Vagina (tissue), 2 donors: ENCODE results near the gene TMPRSS3. TPM values are rescaled to one million over a fixed set of nuclear protein-coding genes. Genes with fewer than 3 reads are reported as not detected.

Experiments used
- DNase-seq, 2 donors: peaks; one replicate each; pipeline ENCODE4 v3.0.0-alpha.2; 2017; ENCODE audit errors: extremely low spot score in 2 of 2
- H3K27ac ChIP-seq: fragments of 200-600 bp; sonication (generic); one replicate; pipeline ENCODE4 v1.5.1; 2019
- H3K27me3 ChIP-seq: fragments of 200-600 bp; sonication (generic); one replicate; pipeline ENCODE4 v1.5.1; 2019
- H3K36me3 ChIP-seq, 2 donors: fragments of 200-600 bp; sonication (generic); one replicate each; pipeline ENCODE4 v1.5.1; 2017 to 2019
- H3K4me1 ChIP-seq: fragments of 200-600 bp; sonication (generic); one replicate; pipeline ENCODE4 v1.5.1; 2019
- H3K4me3 ChIP-seq, 2 donors: fragments of 200-600 bp; sonication (generic); 1 replicate in 1 of 2; 2 replicates in 1 of 2; pipeline ENCODE4 v1.5.1; 2016 to 2019
- H3K9me3 ChIP-seq: fragments of 200-600 bp; sonication (generic); one replicate; pipeline ENCODE4 v1.5.1; 2019
- CTCF ChIP-seq, 3 experiments: fragments of 450-650 bp in 2 of 3; fragments of 200-600 bp in 1 of 3; sonication (generic) in 1 of 3; IDR thresholded peaks; one replicate each; pipeline ENCODE4 v1.5.1; 2017 to 2019; ENCODE audit warnings: antibody characterized with exemption in 3 of 3, mild to moderate bottlenecking in 2 of 3, moderate library complexity in 2 of 3
- POLR2A ChIP-seq, 2 donors: fragments of 450-650 bp; IDR thresholded peaks; one replicate each; pipeline ENCODE4 v1.6.1; 2017; ENCODE audit warnings: antibody characterized with exemption in 2 of 2, mild to moderate bottlenecking in 2 of 2, moderate library complexity in 2 of 2
- POLR2AphosphoS5 ChIP-seq, 2 donors: sonication (generic); formaldehyde crosslinking; IDR thresholded peaks; one replicate each; pipeline ENCODE4 v1.9.0; 2017; ENCODE audit warnings: antibody characterized with exemption in 2 of 2, mild to moderate bottlenecking in 2 of 2, low read depth in 1 of 2; ENCODE audit not compliant: insufficient read depth in 1 of 2
- intact Hi-C: fragments of 100-400 bp; cut with DNase I; formaldehyde crosslinking; loops from one replicate; pipeline ENCODE4 v1.15.1; 2023
- total RNA-seq: library from RNA; depleted of rRNA; stranded (reverse); fragments of >200 nt; gene quantifications from one replicate; pipeline ENCODE4 v1.2.3, GENCODE V29; 2016

Gene TMPRSS3
- total RNA-seq, 1 donor from 2014 or later, result 0.25 TPM

- intact Hi-C loops, result no loop called here
- Histone ChIP-seq H3K4me1 (peaks cover 9% of the 10 kb centered on the region), H3K27ac (no peak overlapping the region), H3K9me3 (no peaks in the 10 kb centered on the region), H3K27me3 (no peaks in the 10 kb centered on the region), H3K4me3 (no peak overlapping the region), H3K36me3 (no peaks in the 10 kb centered on the region)
- no peak for DNase-seq
- TF ChIP-seq CTCF (IDR thresholded peaks at IDR 0.05), result no peak
- TF ChIP-seq POLR2AphosphoS5 (IDR thresholded peaks at IDR 0.05; ENCODE audit: insufficient read depth in 1 of 2, low read depth in 1 of 2), result no peak
- no peak for TF ChIP-seq POLR2A (IDR thresholded peaks at IDR 0.05)
Observed at GRCh38 chr21:42337276-42337675, 58.6 kb downstream of the TMPRSS3 start.

DNA sequence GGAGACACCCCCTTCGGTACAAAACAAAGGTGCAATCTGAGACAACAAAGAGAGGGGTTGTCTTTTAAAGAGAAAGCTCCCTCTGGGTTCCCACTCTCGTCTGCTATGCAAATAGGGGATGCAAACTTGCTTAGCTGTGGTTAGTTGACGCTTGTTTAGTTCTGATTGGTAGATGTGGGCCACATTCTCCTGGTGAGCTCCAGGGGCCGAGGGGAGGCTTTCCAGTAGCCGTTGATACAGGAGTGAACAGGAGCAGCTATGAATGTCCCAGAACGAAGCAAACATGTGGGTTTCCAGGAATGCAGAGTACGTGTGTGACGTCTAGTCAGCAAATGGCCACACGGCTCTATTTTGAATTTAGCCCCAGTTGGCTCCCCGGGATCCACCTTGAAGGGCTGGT, 59.8 kb downstream of the TMPRSS3 start:
- intact Hi-C loops, result no loop called here
- TF ChIP-seq POLR2A (IDR thresholded peaks at IDR 0.05), result no peak
- TF ChIP-seq CTCF (IDR thresholded peaks at IDR 0.05), result no peak
- no peak for TF ChIP-seq POLR2AphosphoS5 (IDR thresholded peaks at IDR 0.05; ENCODE audit: insufficient read depth in 1 of 2, low read depth in 1 of 2)
- Histone ChIP-seq H3K27ac (no peak overlapping the region), H3K4me3 (no peak overlapping the region), H3K27me3 (no peaks in the 10 kb centered on the region), H3K4me1 (peaks cover 9% of the 10 kb centered on the region), H3K36me3 (no peaks in the 10 kb centered on the region), H3K9me3 (no peaks in the 10 kb centered on the region)
- peak in 1 of 2 donors; percentile 72 for DNase-seq

DNA sequence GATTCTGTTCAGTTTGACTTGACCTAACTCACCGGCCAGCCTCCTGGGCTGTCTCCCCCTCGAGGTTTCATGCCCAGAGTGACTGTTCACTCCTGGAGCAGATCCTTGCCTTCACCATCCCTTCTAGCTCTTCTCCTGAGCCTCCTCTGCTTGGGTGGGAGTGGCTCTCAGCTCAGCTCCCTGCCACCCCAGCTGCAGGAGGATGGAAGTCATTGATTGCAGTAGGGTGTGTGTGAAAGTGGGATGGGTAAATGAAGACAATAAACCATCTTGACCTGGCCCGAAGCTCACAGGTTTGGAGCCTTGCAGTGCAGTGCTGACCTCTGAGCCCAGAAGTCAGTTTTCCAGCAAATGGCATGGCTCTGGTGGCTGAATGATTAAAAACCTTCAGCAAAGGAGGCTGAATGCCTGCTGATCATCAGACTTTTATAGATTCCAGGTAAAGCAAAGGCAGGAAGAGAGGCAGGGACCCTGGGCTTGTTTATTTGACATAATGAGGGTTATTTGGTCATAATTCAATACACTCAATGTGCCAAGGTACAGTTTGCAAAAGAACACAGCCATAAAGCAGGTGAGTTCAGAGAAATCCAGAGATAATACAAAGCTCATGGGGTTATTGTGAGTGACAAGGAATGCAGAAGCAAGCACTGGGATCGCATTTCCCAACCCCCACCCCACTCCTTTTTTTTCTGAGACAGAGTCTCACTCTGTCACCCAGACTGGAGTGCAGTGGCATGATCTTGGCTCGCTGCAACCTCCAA, 63.1 kb downstream of the TMPRSS3 start:
- Histone ChIP-seq H3K27me3 (no peaks in the 10 kb centered on the region), H3K9me3 (no peaks in the 10 kb centered on the region), H3K36me3 (no peaks in the 10 kb centered on the region), H3K27ac (no peak overlapping the region), H3K4me1 (peaks cover 2% of the 10 kb centered on the region), H3K4me3 (no peak overlapping the region)
- DNase-seq, result peak in 1 of 2 donors; percentile 72
- intact Hi-C loops, result no loop called here
- TF ChIP-seq POLR2AphosphoS5 (IDR thresholded peaks at IDR 0.05; ENCODE audit: insufficient read depth in 1 of 2, low read depth in 1 of 2) (no peak), CTCF (IDR thresholded peaks at IDR 0.05) (no peak), POLR2A (IDR thresholded peaks at IDR 0.05) (no peak)

DNA sequence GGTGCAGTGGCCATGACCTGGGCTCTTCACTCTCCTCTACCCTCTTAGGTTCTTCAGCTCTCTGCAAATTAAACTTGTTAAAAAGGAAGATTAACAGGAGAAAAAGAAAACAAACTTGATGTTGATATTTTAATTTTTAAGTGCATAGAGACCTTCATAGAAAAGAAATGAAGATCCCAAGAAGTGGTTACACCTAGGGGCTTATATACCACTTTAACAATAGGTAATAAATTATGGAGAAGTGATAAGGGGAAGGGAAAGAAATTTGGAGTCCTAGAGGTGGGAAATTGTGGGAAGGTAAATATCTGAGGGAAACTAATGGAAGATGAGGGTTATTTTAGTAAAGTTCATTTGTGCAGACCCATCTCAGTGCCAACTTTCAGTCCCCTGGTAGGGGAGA, 64.2 kb downstream of the TMPRSS3 start:
- intact Hi-C loops, result no loop called here
- DNase-seq, result no peak
- Histone ChIP-seq H3K4me1 (no peaks in the 10 kb centered on the region), H3K27ac (no peak overlapping the region), H3K36me3 (no peaks in the 10 kb centered on the region), H3K27me3 (no peaks in the 10 kb centered on the region), H3K4me3 (no peak overlapping the region), H3K9me3 (no peaks in the 10 kb centered on the region)
- TF ChIP-seq CTCF (IDR thresholded peaks at IDR 0.05) (no peak), POLR2AphosphoS5 (IDR thresholded peaks at IDR 0.05; ENCODE audit: insufficient read depth in 1 of 2, low read depth in 1 of 2) (no peak)
